ENCODE data around the gene SNX22. TPM values are rescaled to one million over a fixed set of nuclear protein-coding genes. Genes with fewer than 3 reads are reported as not detected.
A peak's percentile ranks its signal among the peaks of the same experiment; 100 is the strongest.

Gene SNX22
- total and polyA plus RNA-seq, 2 of the 8 experiments (the other 6 are each of a cell fraction or from before 2014, with no cell fraction given) = 4.9 TPM

DNA sequence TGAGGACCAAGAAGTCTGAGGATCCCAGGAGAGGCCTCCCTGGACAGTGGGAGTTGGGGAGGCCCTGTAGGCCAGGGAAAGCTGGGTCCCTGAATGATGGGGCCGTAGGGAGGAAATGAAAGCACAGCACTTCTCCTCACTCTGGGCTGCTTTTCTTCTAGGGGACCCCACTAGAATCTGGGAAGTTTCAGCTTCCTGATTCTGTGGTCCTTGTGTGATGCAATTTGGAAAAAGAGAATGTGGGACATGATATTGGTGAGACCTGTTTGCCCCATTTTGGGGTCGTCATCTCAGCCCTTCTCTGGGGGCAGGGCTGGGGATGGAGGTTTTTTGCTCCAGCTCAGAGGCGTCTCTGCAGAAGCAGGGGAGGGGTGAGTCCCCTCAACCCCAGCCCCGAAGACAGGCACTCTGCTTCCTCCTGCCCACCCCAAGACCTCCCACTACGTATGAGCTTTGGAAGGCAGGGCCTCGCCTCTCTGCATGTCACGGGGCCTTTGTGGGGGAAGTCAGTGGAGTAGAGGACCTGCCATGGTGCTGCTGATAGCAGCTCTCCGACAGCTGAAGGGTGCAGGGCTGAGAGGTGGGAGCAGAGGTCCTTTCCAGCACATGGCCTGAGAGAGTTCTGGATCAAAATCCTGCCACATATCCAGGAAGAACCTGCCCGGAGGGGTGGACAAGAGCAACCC is 1.5 kb upstream of the SNX22 start:
- POLR2A ChIA-PET (ENCODE audit: partially characterized antibody) = interaction anchor here (0.6 to 0.9 kb wide), 3 partner anchors 59 to 786 kb away, joined by 3 to 4 read pairs (median 3); no protein-coding TSS in a partner anchor
- CTCF ChIA-PET (ENCODE audit: partially characterized antibody) = interaction anchor here (0.6 to 2.6 kb wide), 10 partner anchors 11 to 875 kb away, joined by 3 to 10 read pairs (median 4); partner anchors contain the start of gene CIAO2A
- H3K4me3 ChIP-seq (ENCODE audit: extremely low read depth in 1 of 4, insufficient read depth in 2 of 4, low read depth in 3 of 4, low read length in 4 of 4) = no peak overlapping the region

More for the DNA sequence above, 1.5 kb upstream of the SNX22 start:
- H4K8ac ChIP-seq (ENCODE audit: extremely low read depth, insufficient read depth, low read length) = no peak overlapping the region
- H2BK5ac ChIP-seq (ENCODE audit: low read depth, low read length) = no peak overlapping the region
- no peaks in the 10 kb centered on the region for H3K79me2 ChIP-seq (ENCODE audit: control insufficient read depth in 1 of 2, insufficient read depth in 2 of 2, low read length in 2 of 2)
- FAIRE-seq (no peak), DNase-seq (ENCODE audit: low read depth in 1 of 2, low spot score in 2 of 2) (no peak)
- no peak overlapping the region for H3K56ac ChIP-seq (replicated peaks; ENCODE audit: insufficient read length, low read depth, low read length)
- 74% methylated on average over 9 of the region's 9 CpGs; no CpG with 5 or more reads in 1 of the 2 experiments for WGBS, 2 experiments (ENCODE audit: extremely low coverage in 1 of 2, insufficient coverage in 1 of 2, insufficient read length in 1 of 2, insufficient replicate concordance in 2 of 2, low coverage in 1 of 2, low lambda C conversion rate in 2 of 2, missing lambda C conversion rate in 1 of 2)
- no peak overlapping the region for H3K27ac ChIP-seq (ENCODE audit: low read depth, low read length)
- TF ChIP-seq CTBP2 (IDR thresholded peaks at IDR 0.05; ENCODE audit: borderline replicate concordance, insufficient read depth, insufficient read length, low read length) (no peak), PHF8 (conservative IDR thresholded peaks at IDR 0.05; ENCODE audit: low read depth, low read length) (no peak)
- no peaks in the 10 kb centered on the region for H3K79me1 ChIP-seq (ENCODE audit: low read depth, low read length)
- peaks cover 0 to 12% (median 8%) of the 10 kb centered on the region in 4 experiments; a peak in 6 of 7 replicates for H3K4me1 ChIP-seq (replicated peaks in 1 of 4; ENCODE audit: control insufficient read depth in 3 of 4, insufficient read depth in 4 of 4, low read length in 3 of 4)
- H3K23ac ChIP-seq (ENCODE audit: insufficient read length) = no peak overlapping the region
- no peak overlapping the region for H2BK120ac ChIP-seq (replicated peaks; ENCODE audit: low read depth, low read length)
- H3K23me2 ChIP-seq (ENCODE audit: low read depth, low read length) = peaks cover 9% of the 10 kb centered on the region; the same call in 1 of the 2 replicates
- no peak overlapping the region for H3K14ac ChIP-seq (ENCODE audit: insufficient read length)
- peaks cover 6% of the 10 kb centered on the region in 2 experiments for H4K20me1 ChIP-seq (replicated peaks in 1 of 2; ENCODE audit: control insufficient read depth in 1 of 2, insufficient read depth in 2 of 2, low read length in 2 of 2)
- no peaks in the 10 kb centered on the region for H3K9me3 ChIP-seq (ENCODE audit: insufficient read depth in 2 of 2, low read depth in 1 of 2, low read length in 1 of 2)
- H2BK12ac ChIP-seq (ENCODE audit: low read depth, low read length) = no peak overlapping the region
- H3K4me2 ChIP-seq (ENCODE audit: insufficient read depth in 1 of 2, low read depth in 2 of 2, low read length in 2 of 2) = no peak overlapping the region; a peak in 1 of 4 replicates
- H3K4ac ChIP-seq (replicated peaks; ENCODE audit: insufficient read length, low read depth, low read length) = no peak overlapping the region
- no peak overlapping the region for H2AK5ac ChIP-seq (ENCODE audit: low read depth, low read length)
- no peak overlapping the region for H4K5ac ChIP-seq (ENCODE audit: insufficient read length, low read depth, low read length)
- H2AFZ ChIP-seq (ENCODE audit: low read length) = no peak overlapping the region
- H3K27me3 ChIP-seq (replicated peaks in 1 of 4; ENCODE audit: control insufficient read depth in 3 of 4, extremely low read depth in 1 of 4, insufficient read depth in 3 of 4, low read length in 3 of 4) = peaks cover 0 to 18% (median 14%) of the 10 kb centered on the region in 4 experiments; a peak in 5 of 7 replicates
- no peak overlapping the region for H3K9ac ChIP-seq (replicated peaks in 1 of 4; ENCODE audit: extremely low read depth in 1 of 4, low read depth in 3 of 4, low read length in 3 of 4)
- no peak overlapping the region for H2BK20ac ChIP-seq (ENCODE audit: low read length)
- H4K91ac ChIP-seq (replicated peaks; ENCODE audit: insufficient read length, low read length) = no peak overlapping the region
- H3K36me3 ChIP-seq (ENCODE audit: control insufficient read depth in 2 of 4, insufficient read depth in 4 of 4, low read length in 3 of 4) = peaks cover 0 to 3% (median 1%) of the 10 kb centered on the region in 4 experiments; a peak in 2 of 8 replicates
- H2BK15ac ChIP-seq (ENCODE audit: low read length) = 0 out of 2 replicates have a peak overlapping the region, but pooled peaks have one; percentile 18
- no peak overlapping the region for H3K18ac ChIP-seq (ENCODE audit: extremely low read depth, low read length)
